Prostate gland (tissue), 2 donors: ENCODE data around the gene BOD1L1.

Source experiments
- CTCF ChIP-seq, 4 experiments: fragments of 200-600 bp in 2 of 4; fragments of 450-650 bp in 2 of 4; sonication (generic) in 2 of 4; IDR thresholded peaks; 1 replicate in 3 of 4; 2 replicates in 1 of 4; pipeline ENCODE4 v1.5.1; 2016 to 2019; ENCODE audit warnings: antibody characterized with exemption in 4 of 4, mild to moderate bottlenecking in 2 of 4, moderate library complexity in 2 of 4
- POLR2AphosphoS5 ChIP-seq: sonication (generic); formaldehyde crosslinking; IDR thresholded peaks from one replicate; pipeline ENCODE4 v1.6.1; 2017; ENCODE audit warnings: antibody characterized with exemption

DNA sequence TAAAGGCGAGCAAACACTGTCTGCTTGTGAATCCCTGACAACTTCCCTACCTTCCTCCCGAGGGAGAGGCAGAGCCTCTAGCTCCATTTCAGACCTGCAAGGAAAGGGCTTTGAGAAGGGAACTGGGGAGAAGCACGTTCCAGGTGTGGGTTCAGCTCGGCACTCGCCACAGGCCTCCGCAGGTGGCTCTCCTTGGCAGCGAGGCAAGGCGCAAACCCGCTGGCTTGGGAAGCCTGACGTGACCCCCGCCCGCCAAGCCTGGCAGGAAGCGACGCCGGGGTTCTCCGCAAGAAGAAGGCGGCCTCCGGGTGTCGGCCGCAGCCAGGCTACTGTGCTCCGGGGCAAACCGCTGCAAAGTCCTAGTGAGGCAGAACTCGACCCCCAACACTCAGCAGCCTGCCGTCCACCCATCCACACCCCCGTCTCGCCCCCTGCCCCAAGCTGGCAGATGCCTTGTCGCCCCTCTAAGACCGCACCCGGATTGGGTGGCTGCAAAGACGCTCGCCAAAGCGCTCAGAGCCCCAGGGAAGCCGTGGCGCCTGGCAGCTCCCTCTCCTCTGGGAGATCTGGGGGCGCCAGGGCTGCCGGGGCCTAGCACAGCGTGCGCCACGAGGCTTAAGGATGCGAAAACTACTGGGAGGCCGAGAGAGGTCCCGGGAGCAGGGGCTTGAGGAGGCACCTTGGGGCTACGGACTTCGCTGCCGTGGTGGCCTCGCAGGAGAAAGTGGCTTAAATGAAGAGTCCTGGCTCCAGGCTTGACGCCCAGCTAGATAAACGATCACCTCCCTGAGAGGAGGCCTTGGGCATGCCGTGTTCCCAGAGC is 105.0 kb downstream of the BOD1L1 start:
- TF ChIP-seq CTCF (IDR thresholded peaks at IDR 0.05) (no peak), POLR2AphosphoS5 (no peak)
